Suprapubic skin (tissue), 4 donors: Measurements from ENCODE around the gene EPGN.

Experiments
- CTCF ChIP-seq, 2 donors: fragments of 200-600 bp in 1 of 2; fragments of 450-650 bp in 1 of 2; sonication (generic) in 1 of 2; IDR thresholded peaks; one replicate each; pipeline ENCODE4 v1.5.1; 2016 to 2019; ENCODE audit warnings: antibody characterized with exemption in 2 of 2, mild to moderate bottlenecking in 1 of 2, moderate library complexity in 1 of 2
- EP300 ChIP-seq: sonication (generic); formaldehyde crosslinking; IDR thresholded peaks from one replicate; pipeline ENCODE4 v1.6.1; 2017; ENCODE audit warnings: antibody characterized with exemption
- POLR2A ChIP-seq, 2 donors: fragments of 450-650 bp; IDR thresholded peaks; one replicate each; pipeline ENCODE4 v1.6.1; 2017; ENCODE audit warnings: antibody characterized with exemption in 2 of 2, mild to moderate bottlenecking in 2 of 2, moderate library complexity in 2 of 2
- POLR2AphosphoS5 ChIP-seq, 3 donors: sonication (generic); formaldehyde crosslinking; IDR thresholded peaks; one replicate each; pipeline ENCODE4 v1.6.1; 2017; ENCODE audit warnings: antibody characterized with exemption in 3 of 3

- TF ChIP-seq CTCF (IDR thresholded peaks at IDR 0.05) (no peak), POLR2A (IDR thresholded peaks at IDR 0.05) (no peak), POLR2AphosphoS5 (IDR thresholded peaks at IDR 0.05) (no peak), EP300 (no peak)
Measured at GRCh38 chr4:74334636-74335035, 26.4 kb downstream of the EPGN start.
